GM19455 (cell line): ENCODE results near the gene KAZALD1.

ENCODE experiments used
- ATAC-seq: cut with Tn5 transposase; IDR thresholded peaks from one replicate; pipeline ENCODE4 v1.9.1; 2021; ENCODE audit not compliant: unreplicated experiment

KAZALD1 gene

DNA sequence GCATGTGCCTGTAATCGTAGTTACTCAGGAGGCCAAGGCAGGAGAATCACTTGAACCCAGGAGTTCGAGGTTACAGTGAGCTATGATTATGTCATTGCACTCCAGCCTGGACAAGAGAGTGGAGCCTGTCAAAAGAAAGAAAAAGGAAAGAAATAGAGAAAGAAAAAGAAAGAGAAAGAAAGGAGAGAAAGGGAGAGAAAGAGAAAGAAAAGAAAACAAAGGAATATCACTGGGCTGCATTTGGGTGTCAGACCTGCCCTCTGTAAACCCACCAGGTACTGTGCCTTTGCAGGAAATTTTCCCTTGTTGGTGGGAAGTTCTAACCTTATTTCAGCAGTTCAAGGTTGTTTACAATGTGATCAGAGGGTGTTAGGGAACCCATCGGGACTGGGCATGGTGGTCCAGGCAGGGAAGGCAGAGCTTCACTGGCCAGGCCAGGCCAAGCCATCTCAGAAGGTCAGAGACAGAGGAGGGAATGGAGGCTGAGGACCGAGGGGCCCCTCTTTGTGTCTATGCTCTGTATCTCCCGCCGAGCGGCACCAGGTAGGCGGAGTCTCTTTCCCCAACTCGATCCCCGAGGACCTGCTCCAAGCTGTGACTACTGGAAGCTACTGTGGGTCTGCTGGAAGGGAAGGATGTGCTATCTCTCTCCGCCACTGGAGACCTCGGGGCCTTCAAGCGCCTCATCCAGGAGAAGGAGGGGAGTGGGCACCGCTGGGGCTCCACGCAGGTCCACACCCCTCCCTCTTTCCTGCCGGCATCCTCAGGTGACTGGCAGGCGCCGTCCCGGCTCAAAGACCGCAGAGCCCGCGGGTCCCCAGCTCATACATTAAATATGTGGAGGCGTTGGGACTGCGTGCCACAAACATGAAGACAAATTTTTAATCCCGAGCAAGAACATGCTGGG is 15.2 kb upstream of the KAZALD1 start:
- no peak for ATAC-seq

DNA sequence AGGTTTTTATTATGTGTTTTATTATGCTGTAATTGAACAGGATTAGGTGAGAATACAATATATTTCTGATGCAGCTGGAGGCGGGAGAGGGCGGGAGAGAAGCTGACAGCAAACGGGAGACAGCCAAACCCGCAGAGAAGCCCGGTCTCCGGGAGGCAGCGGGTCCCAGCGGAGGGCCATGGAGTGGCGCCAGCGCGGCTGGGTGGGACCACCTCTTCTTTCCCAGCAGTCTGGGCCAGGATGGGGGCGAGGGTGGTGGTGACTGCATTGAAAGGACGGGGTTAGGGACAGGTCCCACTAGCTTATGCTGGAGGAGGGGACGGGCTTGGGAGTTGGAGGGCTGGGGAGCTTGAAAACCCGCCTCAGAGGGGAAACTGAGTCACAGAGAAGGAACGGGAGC is 14.5 kb upstream of the KAZALD1 start:
- no peak for ATAC-seq

DNA sequence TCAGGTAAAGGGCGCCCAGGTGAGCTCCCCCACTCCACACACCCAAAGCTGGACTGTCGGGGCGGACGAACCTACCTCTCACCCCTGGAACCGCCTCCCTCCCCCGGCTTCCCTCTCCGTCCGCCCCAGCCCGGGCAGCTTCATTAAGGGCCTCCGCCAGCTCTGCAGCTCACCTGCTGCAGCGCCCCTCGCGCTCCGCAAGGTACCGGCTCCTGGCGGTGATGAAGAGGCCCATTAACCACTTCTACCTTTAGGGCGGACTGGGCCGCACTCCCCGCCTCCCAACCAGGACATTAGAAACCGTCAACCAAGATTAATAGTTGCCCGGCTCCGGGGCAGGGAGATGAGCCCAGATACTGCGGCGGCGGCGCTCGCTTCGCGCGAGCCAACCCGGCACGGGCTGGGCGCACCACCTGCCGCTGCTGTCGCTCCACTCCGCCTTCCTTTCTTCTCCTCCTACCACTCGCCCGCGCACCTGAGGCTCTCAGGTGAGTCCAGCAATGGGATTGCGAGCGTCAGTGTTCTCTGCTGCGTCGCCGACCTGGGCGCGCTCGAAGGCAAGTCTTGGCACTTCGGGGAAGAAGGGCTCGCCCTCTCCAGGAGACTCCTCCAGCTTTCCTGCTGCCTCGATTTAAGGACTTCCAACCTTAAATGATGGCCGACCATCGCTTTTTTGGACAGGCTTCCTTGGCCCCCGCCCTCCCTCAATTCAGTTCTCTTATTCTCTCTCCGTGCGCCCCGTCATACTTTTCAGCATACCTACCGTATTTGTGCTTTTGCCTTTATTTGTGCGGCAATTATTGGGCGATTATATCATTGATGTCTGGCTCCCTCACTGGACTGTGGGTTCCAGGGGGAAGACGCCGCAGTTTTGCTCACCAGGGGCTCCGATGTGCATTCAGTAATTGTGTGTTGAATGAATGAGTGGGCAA is 13.6 kb upstream of the KAZALD1 start:
- ATAC-seq: no peak

DNA sequence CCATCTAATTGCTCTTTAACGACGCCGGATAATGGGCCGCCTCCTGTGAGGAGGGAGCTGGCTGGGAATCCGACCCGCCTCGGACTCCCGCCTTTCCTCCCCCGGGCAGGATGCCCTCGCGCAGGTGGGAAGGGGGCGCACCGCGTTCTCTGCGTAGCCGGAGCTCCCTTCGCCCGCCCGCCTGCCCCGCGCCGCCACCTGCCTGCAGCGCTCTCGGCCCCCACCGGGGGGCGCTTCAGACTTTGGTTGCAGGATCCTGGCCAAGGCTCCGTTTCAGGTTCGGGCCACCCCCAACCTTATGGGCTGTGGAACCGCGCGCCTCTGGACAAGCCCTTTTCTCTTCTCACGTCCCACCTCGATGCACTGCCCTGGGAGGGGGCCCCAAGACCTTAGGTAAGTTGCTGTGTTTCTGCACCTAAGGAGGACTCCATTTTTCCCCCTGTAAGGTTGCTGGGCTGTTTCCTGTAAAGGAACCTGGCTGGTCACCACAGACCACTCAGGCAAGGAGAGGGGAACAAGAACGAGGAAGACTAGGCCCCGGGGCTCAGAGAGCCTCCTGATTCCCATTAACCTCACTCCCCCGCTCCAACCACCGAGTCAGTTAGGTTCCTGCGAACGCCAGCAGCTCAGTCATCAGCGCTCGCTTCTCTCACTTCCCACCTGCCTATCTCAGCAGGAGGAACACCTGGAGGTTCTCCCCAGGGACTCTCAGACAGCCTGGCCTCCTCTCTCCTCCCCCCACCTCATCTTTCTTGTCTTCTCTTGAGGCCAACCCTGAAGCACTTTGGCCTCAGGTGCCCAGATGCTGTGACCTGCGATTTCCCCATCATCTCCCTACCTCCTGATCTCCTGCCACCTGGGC is 11.3 kb upstream of the KAZALD1 start:
- peak; percentile 71 for ATAC-seq

DNA sequence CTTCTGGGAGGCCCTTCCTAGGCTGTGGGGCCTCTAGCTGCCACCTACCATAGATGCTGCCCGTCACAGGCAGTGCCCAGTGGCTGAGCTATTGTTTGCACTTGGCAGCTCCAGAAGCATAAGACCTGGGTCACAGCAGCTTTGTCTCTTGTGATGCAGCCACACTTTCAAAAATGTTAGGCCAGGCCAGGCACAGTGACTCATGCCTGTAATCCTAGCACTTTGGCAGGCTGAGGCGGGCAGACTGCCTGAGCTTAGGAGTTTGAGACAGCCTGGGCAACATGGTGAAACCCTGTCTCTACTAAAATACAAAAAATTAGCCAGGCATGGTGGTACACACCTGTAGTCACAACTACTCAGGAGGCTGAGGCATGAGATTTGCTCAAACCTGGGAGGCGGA is 9.5 kb upstream of the KAZALD1 start:
- ATAC-seq: no peak

DNA sequence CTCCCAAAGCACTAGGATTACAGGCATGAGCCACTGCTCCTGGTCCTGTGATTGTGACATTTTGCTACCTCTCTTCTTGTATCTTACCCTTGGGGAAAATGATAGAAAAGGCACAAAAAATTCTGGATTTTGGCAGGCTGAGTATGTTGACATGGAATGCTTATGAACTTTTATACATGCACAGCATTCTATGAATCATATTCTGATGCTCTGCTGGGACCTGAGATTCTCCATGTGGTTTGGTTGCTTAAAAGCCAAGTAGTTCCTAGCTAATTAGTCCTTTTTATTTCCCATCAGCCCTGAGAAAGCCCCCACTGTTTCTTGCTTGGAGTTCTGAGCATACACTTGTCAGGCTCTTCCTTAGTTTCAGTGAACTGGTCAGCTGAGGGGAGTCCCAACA is 8.3 kb upstream of the KAZALD1 start:
- ATAC-seq: no peak

DNA sequence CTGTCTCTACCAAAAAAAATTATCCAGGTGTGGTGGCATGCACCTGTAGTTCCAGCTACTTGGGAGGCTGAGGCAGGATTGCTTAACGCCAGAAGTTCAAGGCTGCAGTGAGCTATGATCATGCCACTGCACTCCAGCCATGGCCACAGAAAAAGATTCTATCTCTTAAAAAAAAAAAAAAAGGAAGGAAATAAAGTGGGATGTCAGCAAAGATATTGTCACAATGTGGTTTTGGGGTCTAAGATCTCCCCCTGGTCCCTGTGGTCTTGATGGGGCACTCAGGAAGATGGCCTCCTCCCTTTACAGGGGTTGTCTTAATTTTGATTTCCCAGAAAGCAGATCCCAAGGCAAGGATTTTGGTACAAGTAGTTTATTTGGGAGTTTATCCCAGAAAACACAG is 7.4 kb upstream of the KAZALD1 start:
- ATAC-seq: no peak

DNA sequence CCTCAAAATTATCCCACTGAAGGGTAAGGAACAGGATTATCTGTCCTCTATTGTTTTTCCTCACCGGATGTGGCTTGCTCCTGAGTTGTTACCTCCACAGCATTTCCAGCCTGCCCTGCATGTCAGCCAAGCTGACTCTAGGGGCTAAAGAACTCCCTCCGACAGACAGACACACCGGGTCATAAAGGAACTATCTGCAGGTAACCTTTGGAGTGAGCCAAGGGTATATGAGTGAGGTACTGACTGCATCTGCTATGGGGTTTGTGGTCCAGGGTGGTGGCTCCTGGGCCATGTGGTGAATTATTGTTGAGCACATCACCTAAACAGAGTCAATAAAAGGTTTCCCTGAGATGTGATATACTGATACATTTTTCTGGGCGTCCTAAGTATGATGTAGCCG is 6.9 kb upstream of the KAZALD1 start:
- no peak for ATAC-seq

DNA sequence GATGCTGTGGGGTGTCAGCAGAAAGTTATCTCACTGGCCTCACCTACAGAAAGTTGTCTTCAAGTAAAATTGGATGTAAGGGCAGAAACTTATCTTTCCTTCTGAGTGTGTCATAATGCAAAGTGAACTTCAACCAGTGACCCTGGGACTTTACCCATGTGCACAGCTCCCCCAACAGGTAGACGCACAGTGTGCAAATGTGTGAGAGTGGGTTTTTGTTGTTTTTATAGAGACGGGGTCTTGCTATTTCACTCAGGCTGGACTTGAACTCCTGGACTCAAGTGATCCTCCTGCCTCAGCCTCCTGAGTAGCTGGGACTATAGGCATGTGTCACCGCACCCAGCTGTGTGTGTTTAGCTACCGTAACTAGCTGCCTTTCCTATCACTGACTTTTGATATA is 6.4 kb upstream of the KAZALD1 start:
- no peak for ATAC-seq

DNA sequence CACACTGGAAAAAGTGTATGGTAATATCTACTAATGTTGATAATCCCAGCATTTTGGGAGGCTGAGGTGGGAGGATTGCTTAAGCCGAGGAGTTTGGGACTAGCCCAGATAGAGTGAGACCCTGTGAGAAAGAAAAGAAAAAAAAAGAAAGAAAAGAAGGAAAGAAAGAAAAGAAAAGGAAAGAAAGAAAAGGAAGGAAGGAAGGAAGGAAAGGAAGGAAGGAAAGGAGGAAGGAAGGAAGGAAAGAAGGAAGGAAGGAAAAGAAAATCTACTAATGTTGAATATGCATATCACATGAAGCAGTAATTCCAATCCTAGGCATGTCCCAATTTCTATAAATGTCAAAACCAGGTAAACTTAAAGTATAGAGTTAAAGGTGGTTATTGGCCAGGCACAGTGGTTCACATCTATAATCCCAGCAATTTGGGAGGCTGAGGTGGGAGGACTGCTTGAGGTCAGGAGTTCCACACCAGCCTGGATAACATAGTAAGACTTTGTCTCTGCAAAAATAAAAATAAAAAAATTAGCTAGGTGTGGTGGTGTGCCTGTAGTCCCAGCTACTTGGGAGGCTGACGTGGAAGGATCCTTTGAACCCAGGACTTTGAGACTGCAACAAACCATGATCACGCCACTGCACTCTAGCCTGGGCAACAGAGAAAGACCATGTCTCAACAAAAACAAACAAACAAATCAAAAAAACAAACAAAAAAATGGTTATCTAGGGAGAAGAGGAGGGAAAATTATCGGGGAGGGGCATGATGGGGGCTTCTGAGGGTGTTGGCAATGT is 5.2 kb upstream of the KAZALD1 start:
- no peak for ATAC-seq

DNA sequence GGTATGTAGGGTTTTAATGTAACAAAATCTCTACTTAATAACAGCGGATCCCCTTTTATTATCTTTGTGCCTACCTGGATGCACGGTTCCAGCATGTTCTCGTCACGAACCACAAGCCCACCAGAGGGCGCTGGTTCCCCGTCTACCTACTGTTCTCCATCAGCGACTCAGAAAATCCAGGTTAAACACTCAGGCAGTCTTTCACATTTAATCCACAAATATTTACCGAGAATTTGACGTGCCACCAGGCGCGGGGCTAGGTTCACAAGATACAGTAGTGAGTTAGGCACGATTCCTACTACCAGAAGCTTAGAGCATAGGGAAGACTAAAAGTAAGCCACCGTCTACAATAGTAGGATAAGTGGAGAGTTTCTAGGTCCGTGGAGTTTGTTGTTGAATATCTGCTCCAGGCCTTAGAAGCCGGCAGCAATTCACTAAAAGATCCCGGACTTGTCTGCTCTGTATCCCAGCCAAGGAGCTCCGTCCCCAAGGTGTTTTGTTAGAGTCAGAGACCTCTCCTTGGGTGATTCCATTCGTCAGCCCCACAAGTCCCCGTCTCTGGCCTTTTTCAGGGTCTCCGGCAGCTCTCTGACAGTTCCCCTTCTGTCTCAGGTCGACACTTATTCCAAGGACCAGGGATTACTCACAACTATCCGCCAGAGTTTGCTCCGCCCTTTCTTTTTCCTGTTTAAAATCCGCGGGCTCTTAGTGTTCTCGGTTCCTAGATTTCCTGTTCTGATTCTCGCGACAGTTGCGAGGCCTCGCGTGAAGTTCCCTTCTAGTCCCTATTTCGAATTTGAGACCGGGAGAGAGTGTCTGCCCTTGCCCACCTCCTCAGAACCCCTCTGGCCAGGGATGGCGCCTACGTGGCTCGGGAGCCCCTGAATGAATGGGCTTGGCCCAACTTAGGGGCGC is 1.5 kb upstream of the KAZALD1 start:
- peak; percentile 42 for ATAC-seq

DNA sequence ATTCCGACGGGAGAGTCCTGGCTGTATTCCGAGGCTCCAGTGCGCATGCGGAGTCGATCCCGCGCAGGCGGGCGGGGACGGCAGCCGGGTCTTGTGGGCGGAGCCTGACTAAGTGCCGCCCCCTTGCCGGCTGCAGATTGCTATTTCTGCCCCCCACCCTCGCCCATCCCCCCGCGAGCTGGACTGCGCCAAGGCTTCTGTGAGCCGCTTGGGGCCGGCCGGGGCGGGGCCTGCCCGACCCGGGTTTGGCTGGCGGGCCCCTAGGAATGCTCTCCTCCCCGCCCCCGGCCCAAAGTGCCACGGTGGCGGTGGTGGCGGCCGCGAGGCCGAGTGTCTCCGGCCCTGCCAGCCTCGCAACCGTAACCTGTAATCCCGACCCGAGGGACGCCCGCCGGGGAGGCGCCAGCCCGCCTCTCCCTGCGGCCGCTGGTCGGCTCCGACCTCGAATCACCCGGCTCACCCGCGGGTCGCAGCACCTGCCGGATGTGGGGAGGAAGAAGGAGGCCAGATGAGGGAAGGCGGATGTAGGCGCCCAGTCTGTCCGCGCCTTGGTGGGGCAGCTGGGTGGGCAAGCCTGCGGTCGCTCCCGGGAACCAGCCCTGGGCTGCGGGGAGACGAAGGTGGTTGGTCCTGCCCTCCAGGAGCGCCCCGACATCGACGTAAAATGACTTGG is 702 bp upstream of the KAZALD1 start:
- ATAC-seq: peak; percentile 65

DNA sequence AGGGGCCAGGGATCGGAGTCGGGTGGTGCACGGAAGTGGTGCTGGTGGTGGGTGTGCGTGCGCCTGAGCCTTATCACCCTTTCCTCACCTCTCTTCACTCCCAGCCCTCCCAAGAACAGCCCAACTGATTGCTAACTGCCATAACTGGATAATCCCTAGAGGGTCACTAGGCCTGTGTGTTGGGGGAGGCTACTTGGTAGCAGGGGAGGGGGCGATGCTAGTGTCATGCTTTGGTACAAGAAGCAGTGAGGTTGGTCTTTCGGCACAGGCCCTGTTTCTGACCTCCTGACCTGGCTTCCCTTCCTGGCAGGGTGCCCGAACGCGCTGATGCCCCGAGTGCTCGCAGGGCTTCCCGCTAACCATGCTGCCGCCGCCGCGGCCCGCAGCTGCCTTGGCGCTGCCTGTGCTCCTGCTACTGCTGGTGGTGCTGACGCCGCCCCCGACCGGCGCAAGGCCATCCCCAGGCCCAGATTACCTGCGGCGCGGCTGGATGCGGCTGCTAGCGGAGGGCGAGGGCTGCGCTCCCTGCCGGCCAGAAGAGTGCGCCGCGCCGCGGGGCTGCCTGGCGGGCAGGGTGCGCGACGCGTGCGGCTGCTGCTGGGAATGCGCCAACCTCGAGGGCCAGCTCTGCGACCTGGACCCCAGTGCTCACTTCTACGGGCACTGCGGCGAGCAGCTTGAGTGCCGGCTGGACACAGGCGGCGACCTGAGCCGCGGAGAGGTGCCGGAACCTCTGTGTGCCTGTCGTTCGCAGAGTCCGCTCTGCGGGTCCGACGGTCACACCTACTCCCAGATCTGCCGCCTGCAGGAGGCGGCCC is 652 bp downstream of the KAZALD1 start:
- no peak for ATAC-seq

DNA sequence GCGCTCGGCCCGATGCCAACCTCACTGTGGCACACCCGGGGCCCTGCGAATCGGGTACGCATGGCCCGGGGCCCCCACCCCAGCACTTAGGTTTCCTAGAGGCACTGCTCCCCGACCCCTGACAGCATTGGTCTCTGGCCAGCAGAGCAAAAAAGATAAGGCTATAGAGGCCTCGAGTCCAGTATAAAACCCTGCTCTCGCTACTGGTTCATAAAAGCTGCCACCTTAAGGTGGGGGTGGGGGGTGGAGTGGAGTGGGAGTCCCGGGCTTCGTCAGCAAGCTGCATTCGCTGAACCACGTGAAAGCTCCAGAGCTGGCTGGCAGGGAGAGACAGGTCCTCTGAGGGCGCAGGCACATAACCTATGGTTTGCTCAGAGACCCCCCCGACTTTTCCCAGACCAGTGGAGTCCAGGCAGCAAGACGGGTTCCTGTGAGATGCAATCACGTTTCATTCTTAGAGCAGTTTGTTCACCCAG is 1.3 kb downstream of the KAZALD1 start:
- no peak for ATAC-seq

DNA sequence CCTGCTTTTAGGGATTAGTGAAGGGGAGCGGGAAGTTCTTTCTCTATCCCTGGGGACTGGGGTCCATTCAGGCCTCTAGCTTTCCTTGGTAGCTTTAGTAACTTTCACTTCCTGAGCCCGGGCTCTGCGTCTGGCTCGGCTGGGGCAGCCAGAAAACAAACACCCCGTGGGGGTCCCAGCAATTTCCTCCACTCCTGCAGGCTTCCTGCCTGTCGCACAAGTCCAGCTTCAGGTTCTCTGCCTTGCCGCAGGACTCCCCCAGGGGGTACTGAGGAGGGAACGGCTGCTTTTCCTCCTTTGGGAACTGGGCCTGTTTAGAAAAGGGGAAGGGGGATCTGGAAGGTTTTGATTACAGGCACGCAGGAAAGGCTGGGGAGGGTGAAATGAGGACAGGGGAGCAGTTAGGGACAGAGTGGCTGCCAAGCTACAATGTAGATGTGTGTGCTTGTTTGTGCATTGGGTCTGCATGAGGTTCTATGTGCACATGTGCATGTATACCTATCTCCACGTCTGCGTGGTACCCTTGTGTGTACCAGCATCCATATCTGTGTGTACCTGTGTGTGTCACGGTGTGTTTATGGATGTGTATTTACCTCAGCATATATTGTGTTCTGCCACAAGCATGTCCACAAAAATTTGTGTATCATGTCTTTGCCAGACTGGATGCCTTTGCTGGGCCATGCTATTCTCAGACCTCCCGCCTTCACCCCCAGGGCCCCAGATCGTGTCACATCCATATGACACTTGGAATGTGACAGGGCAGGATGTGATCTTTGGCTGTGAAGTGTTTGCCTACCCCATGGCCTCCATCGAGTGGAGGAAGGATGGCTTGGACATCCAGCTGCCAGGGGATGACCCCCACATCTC is 2.0 kb downstream of the KAZALD1 start:
- no peak for ATAC-seq

DNA sequence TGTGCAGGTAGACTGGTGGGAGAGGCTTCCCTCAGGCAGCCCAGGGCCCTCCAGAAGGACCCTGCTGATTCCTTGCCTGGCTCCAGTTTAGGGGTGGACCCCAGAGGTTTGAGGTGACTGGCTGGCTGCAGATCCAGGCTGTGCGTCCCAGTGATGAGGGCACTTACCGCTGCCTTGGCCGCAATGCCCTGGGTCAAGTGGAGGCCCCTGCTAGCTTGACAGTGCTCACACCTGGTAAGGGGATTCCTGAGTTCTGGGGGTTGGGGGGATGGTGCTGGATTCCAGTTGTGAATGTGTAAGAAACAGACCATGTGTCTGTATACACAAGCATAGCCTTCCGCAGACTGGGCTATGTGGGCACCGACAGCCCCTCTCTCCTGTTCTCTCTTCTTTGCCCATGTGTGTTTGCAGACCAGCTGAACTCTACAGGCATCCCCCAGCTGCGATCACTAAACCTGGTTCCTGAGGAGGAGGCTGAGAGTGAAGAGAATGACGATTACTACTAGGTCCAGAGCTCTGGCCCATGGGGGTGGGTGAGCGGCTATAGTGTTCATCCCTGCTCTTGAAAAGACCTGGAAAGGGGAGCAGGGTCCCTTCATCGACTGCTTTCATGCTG is 2.7 kb downstream of the KAZALD1 start:
- ATAC-seq: no peak
